ENCODE data around the gene ADAM33. TPM values are rescaled to one million over a fixed set of nuclear protein-coding genes. Genes with fewer than 3 reads are reported as not detected.

The ADAM33 gene
- total and polyA plus RNA-seq, 2 donors (not counting 1 experiment from before 2014, with no cell fraction given): not detected

GRCh38 chr20:3694864-3695263 lies 13.1 kb upstream of the ADAM33 start:
- CTCF ChIA-PET: interaction anchor here (0.6 kb wide), 1 partner anchor 18 kb away, joined by 3 read pairs; no protein-coding TSS in a partner anchor
- no peak for DNase-seq
- Histone ChIP-seq H3K9ac (ENCODE audit: low read length) (no peak overlapping the region), H3K27ac (ENCODE audit: low read length in 2 of 2) (no peak overlapping the region), H3K79me2 (ENCODE audit: control insufficient read depth, insufficient read depth, low read length) (no peaks in the 10 kb centered on the region), H3K36me3 (replicated peaks in 1 of 2; ENCODE audit: control extremely low read depth in 1 of 2, control insufficient read depth in 1 of 2, extremely low read depth in 1 of 2, insufficient read depth in 2 of 2, low read length in 1 of 2) (no peaks in the 10 kb centered on the region), H3K27me3 (replicated peaks in 1 of 4; ENCODE audit: control extremely low read depth in 1 of 4, control insufficient read depth in 3 of 4, insufficient read depth in 4 of 4, low read length in 3 of 4) (no peaks in the 10 kb centered on the region), H3K9me3 (ENCODE audit: control extremely low read depth in 1 of 3, control insufficient read depth in 2 of 3, insufficient read depth in 1 of 3, low read length in 2 of 3) (peaks cover 0 to 18% (median 0%) of the 10 kb centered on the region in 3 donors), H3K4me2 (replicated peaks; ENCODE audit: low read depth, low read length, poor library complexity, severe bottlenecking) (no peak overlapping the region), H3K4me1 (ENCODE audit: control insufficient read depth in 2 of 2, insufficient read depth in 2 of 2, low read length in 2 of 2) (no peaks in the 10 kb centered on the region), H2AFZ (ENCODE audit: insufficient read depth, low read depth, low read length, poor library complexity, severe bottlenecking) (no peak overlapping the region), H4K20me1 (ENCODE audit: control insufficient read depth, insufficient read depth, low read length, poor library complexity, severe bottlenecking) (no peaks in the 10 kb centered on the region), H3K4me3 (ENCODE audit: control extremely low read depth in 1 of 5, extremely low read depth in 1 of 5, insufficient read depth in 1 of 5, low read depth in 2 of 5, low read length in 4 of 5) (no peak overlapping the region)
- POLR2A ChIA-PET: no interaction called here
- Mint-ChIP-seq H3K9me3 (ENCODE audit: insufficient read depth) (no peaks in the 10 kb centered on the region), H3K27ac (no peak overlapping the region), H3K4me3 (no peak overlapping the region), H3K4me1 (no peaks in the 10 kb centered on the region), H3K27me3 (no peaks in the 10 kb centered on the region)
- no peak for ATAC-seq (ENCODE audit: low read depth)
- intact Hi-C loops (cut with micrococcal nuclease): no loop called here
- TF ChIP-seq EZH2 (IDR thresholded peaks at IDR 0.05; ENCODE audit: borderline replicate concordance, insufficient read depth, low read depth, low read length, poor library complexity, severe bottlenecking) (no peak), CTCF (IDR thresholded peaks at IDR 0.05) (no peak)
- WGBS (ENCODE audit: insufficient coverage): 100% methylated on average over 2 of the region's 5 CpGs

- H3K9me3 ChIP-seq (ENCODE audit: control extremely low read depth in 1 of 3, control insufficient read depth in 2 of 3, insufficient read depth in 1 of 3, low read length in 2 of 3): peaks cover 0 to 18% (median 0%) of the 10 kb centered on the region in 3 donors
- no peak overlapping the region for H3K27ac ChIP-seq (ENCODE audit: low read length in 2 of 2)
- H3K27me3 ChIP-seq (replicated peaks in 1 of 4; ENCODE audit: control extremely low read depth in 1 of 4, control insufficient read depth in 3 of 4, insufficient read depth in 4 of 4, low read length in 3 of 4): no peaks in the 10 kb centered on the region
- intact Hi-C loops (cut with micrococcal nuclease): no loop called here
- no peak overlapping the region for H3K9ac ChIP-seq (ENCODE audit: low read length)
- TF ChIP-seq EZH2 (IDR thresholded peaks at IDR 0.05; ENCODE audit: borderline replicate concordance, insufficient read depth, low read depth, low read length, poor library complexity, severe bottlenecking): no peak
- TF ChIP-seq CTCF (IDR thresholded peaks at IDR 0.05): no peak
- H3K27me3 Mint-ChIP-seq: no peaks in the 10 kb centered on the region
- no peaks in the 10 kb centered on the region for H3K9me3 Mint-ChIP-seq (ENCODE audit: insufficient read depth)
- H3K36me3 ChIP-seq (replicated peaks in 1 of 2; ENCODE audit: control extremely low read depth in 1 of 2, control insufficient read depth in 1 of 2, extremely low read depth in 1 of 2, insufficient read depth in 2 of 2, low read length in 1 of 2): no peaks in the 10 kb centered on the region
- H3K79me2 ChIP-seq (ENCODE audit: control insufficient read depth, insufficient read depth, low read length): no peaks in the 10 kb centered on the region
- no peaks in the 10 kb centered on the region for H3K4me1 ChIP-seq (ENCODE audit: control insufficient read depth in 2 of 2, insufficient read depth in 2 of 2, low read length in 2 of 2)
- no peak overlapping the region for H2AFZ ChIP-seq (ENCODE audit: insufficient read depth, low read depth, low read length, poor library complexity, severe bottlenecking)
- no peaks in the 10 kb centered on the region for H4K20me1 ChIP-seq (ENCODE audit: control insufficient read depth, insufficient read depth, low read length, poor library complexity, severe bottlenecking)
- CTCF ChIA-PET: interaction anchor here (1.0 kb wide), 1 partner anchor 18 kb away, joined by 3 read pairs; no protein-coding TSS in a partner anchor
- no peak overlapping the region for H3K4me3 Mint-ChIP-seq
- no peaks in the 10 kb centered on the region for H3K4me1 Mint-ChIP-seq
- no peak overlapping the region for H3K4me3 ChIP-seq (ENCODE audit: control extremely low read depth in 1 of 5, extremely low read depth in 1 of 5, insufficient read depth in 1 of 5, low read depth in 2 of 5, low read length in 4 of 5)
- POLR2A ChIA-PET: no interaction called here
- 91% methylated on average over 13 of the region's 13 CpGs for WGBS (ENCODE audit: insufficient coverage)
- H3K4me2 ChIP-seq (replicated peaks; ENCODE audit: low read depth, low read length, poor library complexity, severe bottlenecking): no peak overlapping the region
- ATAC-seq (ENCODE audit: low read depth) (no peak), DNase-seq (no peak)
- H3K27ac Mint-ChIP-seq: no peak overlapping the region
Measured at GRCh38 chr20:3693376-3693775, 11.6 kb upstream of the ADAM33 start.

Data from B cell (primary cell).